ENCODE measurements around the gene GSTM3. TPM values are rescaled to one million over a fixed set of nuclear protein-coding genes. Genes with fewer than 3 reads are reported as not detected.

Gene GSTM3
- total RNA-seq, 2 donors from 2014 or later, result 68.5 to 73.8 TPM

DNA sequence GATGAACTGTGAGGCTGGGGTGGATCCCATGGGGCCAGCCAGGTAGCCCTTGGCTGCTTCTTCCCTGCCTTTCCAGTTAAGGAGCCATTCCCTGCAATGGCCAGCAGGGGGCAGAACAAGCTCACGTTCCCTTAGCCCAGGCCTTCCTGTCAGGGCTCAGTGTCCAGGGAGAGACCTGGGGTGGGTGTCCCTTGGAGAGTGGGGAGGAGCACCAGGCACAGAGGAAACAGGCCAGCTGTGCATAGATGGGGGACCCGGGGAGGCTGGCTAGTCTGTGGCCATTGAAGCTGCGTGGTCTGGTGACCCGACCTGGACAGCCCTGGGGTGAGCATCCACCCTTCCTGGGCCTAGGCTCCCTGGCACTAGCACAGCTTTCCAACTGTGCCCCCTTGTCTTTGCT, 36.1 kb upstream of the GSTM3 start:
- peak; percentile 84 for ATAC-seq
- no peaks in the 10 kb centered on the region for H3K36me3 ChIP-seq (replicated peaks in 1 of 2; ENCODE audit: insufficient read depth in 1 of 2, low read depth in 2 of 2)
- 13 to 35% methylated on average over 4 of the region's 4 CpGs for WGBS, 2 donors
- H3K9me3 ChIP-seq, result no peaks in the 10 kb centered on the region
- no peak overlapping the region for H3K27ac ChIP-seq
- intact Hi-C loops (cut with DNase I), result loop anchor here (5.0 to 10.0 kb wide), 2 partner anchors 205 to 232 kb away; partner anchors contain the start of genes AHCYL1 and GNAI3
- H3K4me1 ChIP-seq, result peaks cover 4% of the 10 kb centered on the region
- H3K27me3 ChIP-seq, result no peaks in the 10 kb centered on the region
- TF ChIP-seq POLR2A (IDR thresholded peaks at IDR 0.05) (no peak), CTCF (IDR thresholded peaks at IDR 0.05) (peak; percentile 92 to 98 (median 97))
- H3K4me3 ChIP-seq, result no peak overlapping the region
- peak; percentile 82 to 84 (median 84) for DNase-seq

DNA sequence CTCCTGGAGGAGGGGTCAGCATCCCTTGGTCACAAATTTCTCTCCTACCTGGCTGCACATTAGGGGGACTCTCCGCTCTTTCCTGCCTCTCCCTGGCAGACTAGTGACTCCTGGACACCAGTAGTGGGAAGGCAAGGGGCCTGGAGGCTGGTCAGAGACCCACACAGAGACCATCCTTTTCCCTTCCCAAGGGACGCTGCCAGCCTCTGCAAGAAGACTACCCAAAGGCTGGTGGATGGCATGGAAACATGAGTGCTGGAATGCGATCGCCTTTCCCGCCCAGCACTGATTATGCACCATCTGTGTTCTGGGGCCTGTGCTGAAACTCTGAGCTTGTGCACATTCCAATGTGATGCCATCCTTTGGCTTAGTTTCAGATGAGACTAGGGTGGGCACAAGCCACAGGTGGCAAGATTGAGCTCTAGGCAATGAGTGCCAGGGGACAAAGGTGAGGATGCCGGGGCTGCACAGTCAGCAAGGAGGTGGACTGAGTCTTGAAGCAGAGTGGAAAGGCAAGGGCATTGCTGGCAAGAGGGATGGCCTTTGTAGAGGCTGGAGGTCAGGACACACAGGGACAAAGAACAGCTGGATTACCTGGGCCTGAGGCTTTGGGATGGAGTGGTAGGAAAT, 35.5 kb upstream of the GSTM3 start:
- DNase-seq (peak in 2 of 4 donors; percentile 4 to 10), ATAC-seq (no peak)
- intact Hi-C loops (cut with DNase I), result loop anchor here (5.0 to 10.0 kb wide), 2 partner anchors 206 to 232 kb away; partner anchors contain the start of genes AHCYL1 and GNAI3
- 73 to 76% methylated on average over 6 of the region's 6 CpGs for WGBS, 2 donors
- Histone ChIP-seq H3K27me3 (no peaks in the 10 kb centered on the region), H3K27ac (no peak overlapping the region), H3K9me3 (no peaks in the 10 kb centered on the region), H3K4me3 (no peak overlapping the region), H3K4me1 (peaks cover 4% of the 10 kb centered on the region), H3K36me3 (replicated peaks in 1 of 2; ENCODE audit: insufficient read depth in 1 of 2, low read depth in 2 of 2) (no peaks in the 10 kb centered on the region)
- TF ChIP-seq POLR2A (IDR thresholded peaks at IDR 0.05) (no peak), CTCF (IDR thresholded peaks at IDR 0.05) (no peak)

DNA sequence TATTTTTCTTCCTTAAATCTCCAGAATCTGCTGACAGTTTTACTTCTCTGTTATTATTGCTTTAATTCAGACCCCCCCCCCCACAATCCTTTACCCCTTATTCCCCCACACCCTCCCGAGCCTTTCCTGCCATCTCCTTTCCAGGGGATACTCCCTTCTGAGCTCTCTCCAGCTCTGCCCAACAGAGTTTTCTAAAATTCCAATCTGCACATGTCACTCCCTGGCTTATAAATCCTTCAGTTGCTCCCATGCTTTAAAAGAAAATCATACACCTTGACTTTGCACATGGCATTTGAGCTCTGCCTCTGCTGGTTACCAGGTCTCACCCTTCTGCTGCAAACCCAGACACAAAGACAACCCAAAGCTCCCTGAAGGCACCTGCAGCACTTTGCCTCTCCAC, 34.6 kb upstream of the GSTM3 start:
- H3K27me3 ChIP-seq, result no peaks in the 10 kb centered on the region
- no peaks in the 10 kb centered on the region for H3K36me3 ChIP-seq (replicated peaks in 1 of 2; ENCODE audit: insufficient read depth in 1 of 2, low read depth in 2 of 2)
- DNase-seq (no peak), ATAC-seq (no peak)
- TF ChIP-seq CTCF (IDR thresholded peaks at IDR 0.05) (no peak), POLR2A (IDR thresholded peaks at IDR 0.05) (no peak)
- H3K27ac ChIP-seq, result no peak overlapping the region
- 38 to 45% methylated on average over 1 of the region's 1 CpG for WGBS, 2 donors
- H3K4me1 ChIP-seq, result peaks cover 4% of the 10 kb centered on the region
- intact Hi-C loops (cut with DNase I), result loop anchor here (5.0 to 10.0 kb wide), 2 partner anchors 207 to 231 kb away; partner anchors contain the start of genes AHCYL1 and GNAI3
- no peaks in the 10 kb centered on the region for H3K9me3 ChIP-seq
- H3K4me3 ChIP-seq, result no peak overlapping the region

- H3K27me3 ChIP-seq, result no peaks in the 10 kb centered on the region
- peak in 1 of 4 donors; percentile 10 for DNase-seq
- intact Hi-C loops (cut with DNase I), result loop anchor here (5.0 to 10.0 kb wide), 3 partner anchors 57 to 229 kb away; partner anchors contain the start of gene GNAI3
- 20 to 46% methylated on average over 4 to 5 of the region's 6 CpGs for WGBS, 2 donors
- H3K36me3 ChIP-seq (replicated peaks in 1 of 2; ENCODE audit: insufficient read depth in 1 of 2, low read depth in 2 of 2), result no peaks in the 10 kb centered on the region
- H3K9me3 ChIP-seq, result no peaks in the 10 kb centered on the region
- no peak overlapping the region for H3K4me3 ChIP-seq
- TF ChIP-seq CTCF (IDR thresholded peaks at IDR 0.05), result peak in 1 of 7 experiments; percentile 5
- no peak for TF ChIP-seq POLR2A (IDR thresholded peaks at IDR 0.05)
- ATAC-seq, result no peak
- H3K4me1 ChIP-seq, result peaks cover 4% of the 10 kb centered on the region
- H3K27ac ChIP-seq, result no peak overlapping the region
These were observed 33.2 kb upstream of the GSTM3 start for GRCh38 chr1:109773900-109774485.

Measured in body of pancreas (tissue), 4 donors.